HG03565 (cell line): Measurements from ENCODE around the gene ACTN4.

Source experiments
- ATAC-seq: cut with Tn5 transposase; IDR thresholded peaks from one replicate; pipeline ENCODE4 v1.9.1; 2021; ENCODE audit warnings: mild to moderate bottlenecking, moderate library complexity; ENCODE audit not compliant: unreplicated experiment

ACTN4 gene

GRCh38 chr19:38676878-38677646 is 29.6 kb downstream of the ACTN4 start:
- ATAC-seq = no peak

GRCh38 chr19:38678217-38678890 is 30.9 kb downstream of the ACTN4 start:
- no peak for ATAC-seq

- no peak for ATAC-seq
These were observed 31.5 kb downstream of the ACTN4 start for GRCh38 chr19:38678891-38679494.

- no peak for ATAC-seq
These were observed 32.4 kb downstream of the ACTN4 start for GRCh38 chr19:38679839-38680238.

- no peak for ATAC-seq
These were observed 34.9 kb downstream of the ACTN4 start for GRCh38 chr19:38682195-38682867.

GRCh38 chr19:38682872-38683392 is 35.5 kb downstream of the ACTN4 start:
- no peak for ATAC-seq

- ATAC-seq = no peak
These were observed 36.1 kb downstream of the ACTN4 start for GRCh38 chr19:38683393-38684077.

GRCh38 chr19:38684078-38684861 is 36.8 kb downstream of the ACTN4 start:
- no peak for ATAC-seq

GRCh38 chr19:38684862-38685665 is 37.6 kb downstream of the ACTN4 start:
- no peak for ATAC-seq

GRCh38 chr19:38685666-38686529 is 38.4 kb downstream of the ACTN4 start:
- no peak for ATAC-seq

- no peak for ATAC-seq
These were observed 39.1 kb downstream of the ACTN4 start for GRCh38 chr19:38686530-38686888.

- no peak for ATAC-seq
These were observed 40.5 kb downstream of the ACTN4 start for GRCh38 chr19:38687837-38688378.

- ATAC-seq = no peak
These were observed 42.7 kb downstream of the ACTN4 start for GRCh38 chr19:38690146-38690545.

- no peak for ATAC-seq
These were observed 43.4 kb downstream of the ACTN4 start for GRCh38 chr19:38690832-38691231.

- no peak for ATAC-seq
These were observed 44.5 kb downstream of the ACTN4 start for GRCh38 chr19:38691938-38692457.

GRCh38 chr19:38692458-38693379 is 45.3 kb downstream of the ACTN4 start:
- no peak for ATAC-seq
